ENCODE results near the gene KDM7A. TPM values are rescaled to one million over a fixed set of nuclear protein-coding genes. Genes with fewer than 3 reads are reported as not detected.

KDM7A gene
- total RNA-seq, 1 experiment from 2014 or later, result 12.2 TPM

- Mint-ChIP-seq H3K27ac (no peak overlapping the region), H3K9me3 (no peaks in the 10 kb centered on the region), H3K4me1 (peaks cover 11% of the 10 kb centered on the region), H3K36me3 (no peaks in the 10 kb centered on the region), H3K27me3 (ENCODE audit: low read depth) (no peaks in the 10 kb centered on the region), H3K4me3 (no peak overlapping the region)
- no peak for DNase-seq (ENCODE audit: low spot score)
- ChIA-PET POLR2A (no interaction called here), CTCF (no interaction called here)
- ATAC-seq, result no peak
- TF ChIP-seq ZNF281 (CRISPR knock-in tag; IDR thresholded peaks at IDR 0.05), result no peak
- no peak for TF ChIP-seq ZMAT4 (CRISPR knock-in tag; IDR thresholded peaks at IDR 0.05)
- no peak for TF ChIP-seq IRF1 (CRISPR knock-in tag; IDR thresholded peaks at IDR 0.05)
- no peak for TF ChIP-seq TEAD4 (CRISPR knock-in tag; IDR thresholded peaks at IDR 0.05)
- TF ChIP-seq, protein P1, sequence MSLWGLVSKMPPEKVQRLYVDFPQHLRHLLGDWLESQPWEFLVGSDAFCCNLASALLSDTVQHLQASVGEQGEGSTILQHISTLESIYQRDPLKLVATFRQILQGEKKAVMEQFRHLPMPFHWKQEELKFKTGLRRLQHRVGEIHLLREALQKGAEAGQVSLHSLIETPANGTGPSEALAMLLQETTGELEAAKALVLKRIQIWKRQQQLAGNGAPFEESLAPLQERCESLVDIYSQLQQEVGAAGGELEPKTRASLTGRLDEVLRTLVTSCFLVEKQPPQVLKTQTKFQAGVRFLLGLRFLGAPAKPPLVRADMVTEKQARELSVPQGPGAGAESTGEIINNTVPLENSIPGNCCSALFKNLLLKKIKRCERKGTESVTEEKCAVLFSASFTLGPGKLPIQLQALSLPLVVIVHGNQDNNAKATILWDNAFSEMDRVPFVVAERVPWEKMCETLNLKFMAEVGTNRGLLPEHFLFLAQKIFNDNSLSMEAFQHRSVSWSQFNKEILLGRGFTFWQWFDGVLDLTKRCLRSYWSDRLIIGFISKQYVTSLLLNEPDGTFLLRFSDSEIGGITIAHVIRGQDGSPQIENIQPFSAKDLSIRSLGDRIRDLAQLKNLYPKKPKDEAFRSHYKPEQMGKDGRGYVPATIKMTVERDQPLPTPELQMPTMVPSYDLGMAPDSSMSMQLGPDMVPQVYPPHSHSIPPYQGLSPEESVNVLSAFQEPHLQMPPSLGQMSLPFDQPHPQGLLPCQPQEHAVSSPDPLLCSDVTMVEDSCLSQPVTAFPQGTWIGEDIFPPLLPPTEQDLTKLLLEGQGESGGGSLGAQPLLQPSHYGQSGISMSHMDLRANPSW (CRISPR knock-in tag; conservative IDR thresholded peaks at IDR 0.05; ENCODE audit: low read depth), result no peak
- no peak for TF ChIP-seq ZBTB21 (CRISPR knock-in tag; IDR thresholded peaks at IDR 0.05; ENCODE audit: borderline replicate concordance)
- TF ChIP-seq, protein P2, sequence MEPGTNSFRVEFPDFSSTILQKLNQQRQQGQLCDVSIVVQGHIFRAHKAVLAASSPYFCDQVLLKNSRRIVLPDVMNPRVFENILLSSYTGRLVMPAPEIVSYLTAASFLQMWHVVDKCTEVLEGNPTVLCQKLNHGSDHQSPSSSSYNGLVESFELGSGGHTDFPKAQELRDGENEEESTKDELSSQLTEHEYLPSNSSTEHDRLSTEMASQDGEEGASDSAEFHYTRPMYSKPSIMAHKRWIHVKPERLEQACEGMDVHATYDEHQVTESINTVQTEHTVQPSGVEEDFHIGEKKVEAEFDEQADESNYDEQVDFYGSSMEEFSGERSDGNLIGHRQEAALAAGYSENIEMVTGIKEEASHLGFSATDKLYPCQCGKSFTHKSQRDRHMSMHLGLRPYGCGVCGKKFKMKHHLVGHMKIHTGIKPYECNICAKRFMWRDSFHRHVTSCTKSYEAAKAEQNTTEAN (CRISPR knock-in tag; IDR thresholded peaks at IDR 0.05), result no peak
- TF ChIP-seq ZNF425 (CRISPR knock-in tag; conservative IDR thresholded peaks at IDR 0.05), result no peak
- TF ChIP-seq PRRX2 (CRISPR knock-in tag; IDR thresholded peaks at IDR 0.05), result no peak
Observed at GRCh38 chr7:140080919-140081318, 95.9 kb downstream of the KDM7A start.

- H3K36me3 Mint-ChIP-seq, result no peaks in the 10 kb centered on the region
- ChIA-PET CTCF (interaction anchor here (0.9 to 1.4 kb wide), 4 partner anchors 16 to 97 kb away, joined by 3 to 6 read pairs (median 4); partner anchors contain the start of gene PARP12), POLR2A (no interaction called here)
- H3K4me3 Mint-ChIP-seq, result no peak overlapping the region
- no peaks in the 10 kb centered on the region for H3K9me3 Mint-ChIP-seq
- H3K4me1 Mint-ChIP-seq, result peaks cover 11% of the 10 kb centered on the region
- no peaks in the 10 kb centered on the region for H3K27me3 Mint-ChIP-seq (ENCODE audit: low read depth)
- H3K27ac Mint-ChIP-seq, result no peak overlapping the region
- peak; percentile 95 for ATAC-seq
- DNase-seq (ENCODE audit: low spot score), result peak; percentile 66
- TF ChIP-seq TEAD1 (CRISPR knock-in tag; IDR thresholded peaks at IDR 0.05), result no peak
- TF ChIP-seq CDX4 (CRISPR knock-in tag; IDR thresholded peaks at IDR 0.05; ENCODE audit: borderline replicate concordance), result no peak
- TF ChIP-seq PREB (CRISPR knock-in tag; IDR thresholded peaks at IDR 0.05; ENCODE audit: borderline replicate concordance), result no peak
- TF ChIP-seq IRF2 (CRISPR knock-in tag; IDR thresholded peaks at IDR 0.05; ENCODE audit: borderline replicate concordance, low read depth), result no peak
- no peak for TF ChIP-seq NFATC4 (CRISPR knock-in tag; IDR thresholded peaks at IDR 0.05)
- no peak for TF ChIP-seq JUN (CRISPR knock-in tag; IDR thresholded peaks at IDR 0.05)
- TF ChIP-seq, protein P3, sequence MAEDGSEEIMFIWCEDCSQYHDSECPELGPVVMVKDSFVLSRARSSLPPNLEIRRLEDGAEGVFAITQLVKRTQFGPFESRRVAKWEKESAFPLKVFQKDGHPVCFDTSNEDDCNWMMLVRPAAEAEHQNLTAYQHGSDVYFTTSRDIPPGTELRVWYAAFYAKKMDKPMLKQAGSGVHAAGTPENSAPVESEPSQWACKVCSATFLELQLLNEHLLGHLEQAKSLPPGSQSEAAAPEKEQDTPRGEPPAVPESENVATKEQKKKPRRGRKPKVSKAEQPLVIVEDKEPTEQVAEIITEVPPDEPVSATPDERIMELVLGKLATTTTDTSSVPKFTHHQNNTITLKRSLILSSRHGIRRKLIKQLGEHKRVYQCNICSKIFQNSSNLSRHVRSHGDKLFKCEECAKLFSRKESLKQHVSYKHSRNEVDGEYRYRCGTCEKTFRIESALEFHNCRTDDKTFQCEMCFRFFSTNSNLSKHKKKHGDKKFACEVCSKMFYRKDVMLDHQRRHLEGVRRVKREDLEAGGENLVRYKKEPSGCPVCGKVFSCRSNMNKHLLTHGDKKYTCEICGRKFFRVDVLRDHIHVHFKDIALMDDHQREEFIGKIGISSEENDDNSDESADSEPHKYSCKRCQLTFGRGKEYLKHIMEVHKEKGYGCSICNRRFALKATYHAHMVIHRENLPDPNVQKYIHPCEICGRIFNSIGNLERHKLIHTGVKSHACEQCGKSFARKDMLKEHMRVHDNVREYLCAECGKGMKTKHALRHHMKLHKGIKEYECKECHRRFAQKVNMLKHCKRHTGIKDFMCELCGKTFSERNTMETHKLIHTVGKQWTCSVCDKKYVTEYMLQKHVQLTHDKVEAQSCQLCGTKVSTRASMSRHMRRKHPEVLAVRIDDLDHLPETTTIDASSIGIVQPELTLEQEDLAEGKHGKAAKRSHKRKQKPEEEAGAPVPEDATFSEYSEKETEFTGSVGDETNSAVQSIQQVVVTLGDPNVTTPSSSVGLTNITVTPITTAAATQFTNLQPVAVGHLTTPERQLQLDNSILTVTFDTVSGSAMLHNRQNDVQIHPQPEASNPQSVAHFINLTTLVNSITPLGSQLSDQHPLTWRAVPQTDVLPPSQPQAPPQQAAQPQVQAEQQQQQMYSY (CRISPR knock-in tag; IDR thresholded peaks at IDR 0.05), result no peak
- TF ChIP-seq FOXK1 (CRISPR knock-in tag; IDR thresholded peaks at IDR 0.05), result no peak
Observed at GRCh38 chr7:140079121-140079536, 97.7 kb downstream of the KDM7A start.
